NCI-H2107 (cell line): ENCODE measurements around the gene SLC16A4.
"Not testable (repeated sequence)": the region's sequence is repeated elsewhere in the genome, so short reads cannot be mapped to it uniquely, and the experiment has no call there.

ENCODE experiments used
- DNase-seq: peaks from one replicate; lab custom pipeline; 2025; lab: John Stamatoyannopoulos, UW

SLC16A4 gene

DNA sequence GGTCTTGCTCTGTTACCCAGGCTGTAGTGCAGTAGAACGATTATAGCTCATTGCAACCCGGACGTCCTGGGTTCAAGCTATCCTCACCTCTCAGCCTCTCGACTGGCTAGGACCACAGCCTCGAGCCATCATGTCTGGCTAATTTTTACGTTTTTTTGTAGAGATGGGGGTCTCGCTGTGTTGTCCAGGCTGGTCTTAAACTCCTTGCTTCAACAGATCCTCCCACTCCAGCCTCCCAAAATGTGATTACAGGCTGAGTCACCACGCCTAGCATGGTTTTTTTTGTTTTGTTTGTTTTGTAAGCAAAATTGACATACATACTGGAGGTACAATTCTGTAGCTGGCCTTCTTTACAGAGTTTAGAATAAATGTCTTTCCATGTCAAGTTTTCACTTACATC, 17.7 kb upstream of the SLC16A4 start:
- DNase-seq: no peak

DNA sequence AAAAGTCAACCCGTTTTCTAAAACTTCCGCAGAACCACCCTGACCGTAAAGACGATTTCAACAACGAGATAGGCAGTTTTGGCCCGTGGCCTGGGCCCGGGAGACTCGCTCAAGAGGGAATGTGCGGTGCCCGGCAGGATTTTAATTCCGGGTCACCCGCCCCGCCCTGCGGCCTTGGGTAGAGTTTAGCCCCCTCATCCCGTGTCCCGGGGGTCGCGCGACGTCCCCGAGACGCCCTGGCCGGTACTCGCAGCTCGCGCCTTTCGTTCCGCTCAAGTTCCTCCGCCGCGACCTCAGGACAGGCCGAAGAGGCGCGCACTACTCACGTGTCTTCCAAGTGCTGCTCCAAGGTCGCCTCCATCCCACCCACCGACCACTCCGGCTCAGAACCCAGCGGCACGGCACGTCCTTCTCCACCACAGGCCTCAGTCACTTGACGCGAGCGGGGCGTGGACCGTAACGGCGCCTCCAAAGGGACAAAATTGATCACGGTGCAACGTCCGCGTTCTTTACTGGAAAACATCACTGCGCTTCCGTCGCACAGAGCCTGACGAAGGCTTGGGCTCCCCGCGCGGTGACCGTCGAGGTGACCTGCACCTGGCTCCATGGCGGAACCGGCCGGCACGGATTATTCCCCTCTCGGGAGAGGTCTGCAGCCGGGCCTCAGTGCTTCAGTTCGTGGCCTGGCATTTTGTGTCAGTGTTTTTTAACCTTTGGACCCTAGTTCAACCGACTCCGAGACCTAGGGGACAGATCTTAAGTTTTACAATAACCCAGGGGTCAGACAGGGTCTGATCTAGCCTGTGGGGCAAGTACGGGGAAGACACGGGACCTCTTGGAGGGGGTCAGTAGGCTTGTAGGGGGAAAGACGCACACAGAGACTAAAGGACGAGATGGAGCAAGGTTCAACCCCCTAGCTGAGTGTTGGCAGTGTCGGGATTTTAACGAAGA, 16.7 kb upstream of the SLC16A4 start, which contains the start of gene LAMTOR5:
TSS of gene LAMTOR5 (minus strand) at position 435 of the 951 bp plus-strand sequence. CDS start at position 361, 74 bp downstream.
- DNase-seq: peak; percentile 85

DNA sequence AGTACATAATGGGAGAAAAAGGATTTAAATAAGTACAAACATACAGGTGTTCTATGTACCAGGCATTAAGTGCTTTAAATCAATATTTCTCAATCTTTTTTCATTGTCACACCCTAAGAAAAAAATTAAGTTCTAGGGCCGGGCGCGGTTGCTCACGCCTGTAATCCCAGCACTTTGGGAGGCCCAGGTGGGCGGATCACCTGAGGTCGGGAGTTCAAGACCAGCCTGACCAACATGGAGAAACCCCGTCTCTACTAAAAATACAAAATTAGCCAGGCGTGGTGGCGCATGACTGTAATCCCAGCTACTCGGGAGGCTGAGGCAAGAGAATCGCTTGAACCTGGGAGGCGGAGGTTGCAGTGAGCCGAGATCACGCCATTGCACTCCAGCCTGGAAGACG, 15.6 kb upstream of the SLC16A4 start:
- not testable (repeated sequence) for DNase-seq

DNA sequence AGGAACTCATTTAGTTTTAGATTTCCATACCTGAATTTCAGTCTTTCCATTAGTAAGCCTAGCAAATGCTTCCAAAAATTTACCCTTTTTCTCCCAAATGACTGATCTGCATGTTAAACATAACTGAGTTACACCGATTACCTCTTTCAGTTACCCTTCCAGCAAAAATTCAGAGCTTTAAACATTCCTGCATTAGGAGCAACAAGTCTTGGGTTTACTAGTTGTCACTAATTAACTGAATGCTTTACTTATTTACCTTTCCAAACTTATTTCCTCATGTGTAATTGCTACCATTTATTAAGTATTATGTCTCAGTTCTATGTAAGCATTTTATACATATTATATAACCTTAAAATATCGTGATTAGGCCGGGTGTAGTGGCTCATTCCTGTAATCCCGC, 13.6 kb upstream of the SLC16A4 start:
- no peak for DNase-seq

DNA sequence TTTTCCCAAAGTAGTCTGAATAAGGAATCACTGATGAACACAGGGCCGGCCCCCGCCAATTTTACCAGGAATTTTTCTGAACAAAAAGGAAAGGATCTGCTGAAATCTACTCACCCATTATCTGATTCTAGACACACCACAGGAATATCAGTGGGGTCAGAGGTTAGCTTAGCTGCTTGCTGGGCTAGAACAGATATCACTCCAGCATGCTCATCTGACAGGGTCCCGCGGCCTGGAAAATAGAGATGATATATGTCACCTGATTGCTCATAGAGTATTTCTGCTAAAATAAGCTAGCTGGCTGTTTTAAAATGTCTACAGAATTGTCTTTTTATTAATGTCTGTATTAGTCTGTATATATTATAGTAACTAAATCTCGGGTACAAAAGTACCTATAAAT, 13.0 kb upstream of the SLC16A4 start:
- DNase-seq: no peak

DNA sequence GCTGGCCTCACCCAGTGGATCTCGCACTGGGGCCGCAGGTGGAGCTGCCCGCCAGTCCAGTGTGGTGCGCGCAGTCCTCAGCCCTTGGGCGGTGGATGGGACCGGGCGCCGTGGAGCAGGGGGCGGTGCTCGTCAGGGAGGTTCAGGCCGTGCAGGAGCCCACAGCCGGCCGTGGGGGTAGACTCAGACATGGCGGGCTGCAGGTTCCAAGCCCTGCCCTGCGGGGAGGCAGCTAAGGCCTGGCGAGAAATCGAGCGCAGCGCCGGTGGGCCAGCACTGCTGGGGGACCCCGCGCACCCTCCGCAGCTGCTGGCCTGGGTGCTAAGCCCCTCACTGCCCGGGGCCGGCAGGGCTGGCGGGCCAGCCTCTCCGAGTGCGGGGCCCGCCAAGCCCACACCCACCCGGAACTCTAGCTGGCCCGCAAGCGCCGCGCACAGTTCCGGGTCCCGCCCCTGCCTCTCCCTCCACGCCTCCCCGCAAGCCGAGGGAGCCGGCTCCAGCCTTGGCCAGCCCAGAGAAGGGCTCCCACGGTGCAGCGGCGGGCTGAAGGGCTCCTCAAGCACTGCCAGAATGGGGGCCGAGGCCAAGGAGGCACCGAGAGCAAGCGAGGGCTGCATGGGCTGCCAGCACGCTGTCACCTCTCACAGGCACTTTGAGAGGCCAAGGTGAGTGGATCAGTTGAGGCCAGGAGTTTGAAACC, 5.6 kb upstream of the SLC16A4 start:
- not testable (repeated sequence) for DNase-seq

DNA sequence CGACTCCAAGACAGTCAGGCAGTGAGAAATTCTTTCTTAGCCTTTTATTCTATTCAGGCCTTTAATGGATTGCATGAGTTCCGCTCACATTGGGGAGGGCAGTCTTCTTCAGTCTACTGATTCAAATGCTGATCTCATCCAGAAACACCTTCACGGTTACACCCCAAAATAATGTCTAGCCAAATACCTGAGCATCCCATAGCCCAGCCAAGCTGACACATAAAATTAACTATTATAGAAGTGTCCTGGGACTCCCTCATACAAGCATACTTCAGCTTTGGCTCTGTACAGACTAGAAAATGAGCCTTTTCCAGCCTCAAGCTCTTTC, 3.6 kb upstream of the SLC16A4 start:
- no peak for DNase-seq

DNA sequence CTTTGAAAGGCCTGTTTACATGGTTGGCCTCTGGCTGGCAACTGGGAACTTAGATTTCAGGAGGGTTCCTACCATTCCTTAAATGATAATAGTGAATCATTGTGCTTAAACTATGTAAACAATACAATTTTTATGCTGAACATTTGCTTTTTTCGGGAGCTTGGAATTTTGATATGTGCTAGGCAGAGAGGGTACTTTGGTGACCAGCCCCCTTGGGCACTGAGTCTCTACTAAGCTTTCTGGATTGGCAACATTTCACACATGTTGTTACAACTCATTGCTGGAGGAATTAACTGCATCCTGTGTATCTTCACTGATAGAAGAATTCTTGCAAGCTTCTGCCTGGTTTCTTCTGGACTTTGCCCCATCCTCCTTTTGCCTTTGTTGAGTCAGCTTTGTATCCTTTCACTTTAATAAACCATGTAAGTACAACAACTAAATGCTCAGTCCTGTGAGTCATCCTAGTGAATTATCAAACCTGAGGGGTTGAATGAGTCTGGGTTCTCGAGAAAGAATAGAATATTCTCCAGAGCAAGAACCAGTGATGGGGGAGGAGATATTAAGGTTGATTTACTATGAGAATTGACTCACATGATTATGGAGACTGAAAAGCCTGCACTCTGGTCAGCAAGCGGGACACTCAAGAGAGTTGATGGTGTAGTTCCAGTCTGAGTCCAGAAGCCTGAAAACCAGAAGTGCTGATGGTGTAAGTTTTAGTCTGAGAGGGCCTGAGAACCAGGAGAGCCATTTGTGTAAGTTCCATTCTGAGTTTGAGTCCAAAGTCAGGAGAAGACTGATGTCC, 3.1 kb upstream of the SLC16A4 start:
- no peak for DNase-seq

DNA sequence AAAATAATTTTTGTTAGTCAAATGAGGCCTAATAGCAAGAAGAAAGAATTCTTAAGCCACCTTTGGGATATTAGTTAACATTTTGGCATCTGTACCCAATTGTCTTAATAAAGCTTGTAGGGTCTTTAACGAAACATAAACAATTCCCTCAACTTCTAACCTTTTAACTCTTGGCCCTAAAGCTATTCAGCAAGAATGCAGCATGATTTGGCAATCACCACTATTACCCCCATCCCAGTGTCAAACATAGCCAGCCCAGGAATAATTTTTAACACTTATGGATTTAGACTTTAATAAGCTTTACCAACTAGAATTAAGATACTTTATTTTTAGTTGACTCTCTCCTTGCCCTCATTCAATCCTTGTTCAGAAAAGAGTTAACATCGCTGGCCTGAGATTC, 2.5 kb upstream of the SLC16A4 start:
- DNase-seq: no peak

DNA sequence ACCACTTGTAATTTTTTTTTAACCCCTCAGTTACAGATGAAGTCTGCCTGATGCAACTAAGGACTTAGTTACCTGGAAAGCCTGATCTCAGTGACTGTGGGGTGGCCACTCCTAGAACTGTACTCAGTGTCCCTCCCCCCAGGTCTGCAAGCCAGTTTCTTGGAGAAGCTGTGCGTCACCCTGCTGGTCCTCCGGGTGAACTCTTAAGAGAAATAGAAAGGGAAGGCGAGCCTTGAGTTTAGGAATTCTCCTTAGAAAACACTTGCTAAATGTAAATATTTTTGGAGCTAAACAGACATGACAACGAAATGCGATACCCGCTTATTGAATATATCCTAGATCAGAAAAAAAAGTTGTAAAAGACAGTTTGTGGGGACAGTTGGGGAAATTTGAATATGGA, 730 bp downstream of the SLC16A4 start:
- DNase-seq: no peak

DNA sequence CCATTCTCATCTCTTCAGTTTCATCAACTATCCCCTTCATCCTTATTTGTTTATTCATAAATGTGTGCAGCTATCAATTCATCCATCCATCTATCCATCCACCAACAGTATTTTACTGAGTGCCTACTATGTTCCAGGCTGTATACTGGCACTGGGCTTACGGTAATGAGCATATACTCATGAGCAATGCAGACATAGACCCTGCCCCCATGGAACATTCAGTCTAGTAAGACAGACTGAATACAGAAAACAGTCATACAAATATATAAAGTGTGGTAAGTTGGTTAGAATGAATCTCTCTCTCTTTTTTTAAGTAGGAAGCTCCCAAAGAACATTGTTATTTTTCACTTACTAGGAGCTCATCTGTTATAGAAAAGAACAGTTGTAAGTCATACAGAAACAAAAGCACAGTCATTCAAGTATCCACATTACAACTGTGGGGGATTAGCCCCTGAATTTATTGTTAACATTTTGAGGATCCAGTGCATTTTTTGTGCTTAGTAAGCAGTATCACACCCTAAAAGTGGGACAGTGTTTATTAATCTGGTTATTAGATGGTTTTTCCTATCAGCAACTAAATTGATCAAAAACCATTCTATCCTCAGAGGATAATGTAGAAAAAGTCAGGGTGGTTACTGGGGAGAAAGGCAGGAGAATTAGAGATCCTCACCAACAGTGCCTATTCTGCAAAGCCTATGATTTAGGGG, 3.6 kb downstream of the SLC16A4 start:
- DNase-seq: no peak

DNA sequence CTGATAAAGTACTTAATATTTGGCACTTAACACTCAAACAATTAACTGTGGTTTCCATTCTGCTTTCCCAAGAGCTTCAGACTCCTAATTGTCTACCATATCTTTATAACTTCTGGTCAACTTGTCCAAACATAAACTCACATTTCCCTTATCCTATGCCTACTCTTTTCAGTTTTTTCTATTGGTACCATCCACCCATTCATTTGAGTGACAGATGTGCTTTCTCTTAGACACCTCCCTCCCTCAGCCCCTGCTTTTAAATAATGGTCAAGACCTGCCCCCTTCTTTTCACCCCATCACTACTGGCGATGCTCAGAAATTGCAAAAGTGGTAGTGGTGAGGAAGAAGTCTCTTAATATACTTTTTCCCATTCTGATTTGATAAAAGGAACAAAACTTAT, 5.5 kb downstream of the SLC16A4 start:
- no peak for DNase-seq

DNA sequence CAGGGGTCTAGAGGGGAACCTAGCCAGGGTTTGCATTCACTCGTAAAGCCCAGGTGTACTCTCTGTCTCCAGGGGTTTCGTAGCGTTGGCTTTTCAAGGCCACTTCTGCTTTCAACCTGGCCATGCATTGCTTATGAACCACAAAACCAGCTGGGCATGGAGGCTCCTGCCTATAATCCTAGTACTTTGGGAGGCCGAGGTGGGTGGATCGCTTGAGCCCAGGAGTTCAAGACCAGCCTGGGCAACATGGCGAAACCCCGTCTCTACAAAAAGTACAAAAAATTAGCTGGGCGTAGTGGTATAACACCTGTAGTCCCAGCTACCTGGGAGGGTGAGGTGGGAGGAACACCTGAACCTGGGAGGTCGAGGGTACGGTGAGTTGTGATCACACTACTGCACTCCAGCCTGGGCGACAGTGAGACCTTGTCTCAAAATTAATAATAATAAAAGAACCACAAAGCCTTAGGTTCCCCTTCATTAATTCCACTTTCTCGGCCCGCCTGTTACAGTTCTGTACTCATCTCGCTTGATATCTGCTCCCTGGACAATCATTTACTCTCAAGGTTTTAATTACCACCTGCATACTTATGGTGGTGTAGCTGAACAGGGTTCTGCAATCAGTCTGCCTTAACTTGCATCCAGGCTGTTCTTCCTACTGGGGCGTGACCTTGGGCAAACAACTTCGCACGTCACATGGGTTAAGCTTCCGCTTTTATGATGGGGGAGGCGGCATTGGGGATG, 6.1 kb downstream of the SLC16A4 start:
- no peak for DNase-seq

DNA sequence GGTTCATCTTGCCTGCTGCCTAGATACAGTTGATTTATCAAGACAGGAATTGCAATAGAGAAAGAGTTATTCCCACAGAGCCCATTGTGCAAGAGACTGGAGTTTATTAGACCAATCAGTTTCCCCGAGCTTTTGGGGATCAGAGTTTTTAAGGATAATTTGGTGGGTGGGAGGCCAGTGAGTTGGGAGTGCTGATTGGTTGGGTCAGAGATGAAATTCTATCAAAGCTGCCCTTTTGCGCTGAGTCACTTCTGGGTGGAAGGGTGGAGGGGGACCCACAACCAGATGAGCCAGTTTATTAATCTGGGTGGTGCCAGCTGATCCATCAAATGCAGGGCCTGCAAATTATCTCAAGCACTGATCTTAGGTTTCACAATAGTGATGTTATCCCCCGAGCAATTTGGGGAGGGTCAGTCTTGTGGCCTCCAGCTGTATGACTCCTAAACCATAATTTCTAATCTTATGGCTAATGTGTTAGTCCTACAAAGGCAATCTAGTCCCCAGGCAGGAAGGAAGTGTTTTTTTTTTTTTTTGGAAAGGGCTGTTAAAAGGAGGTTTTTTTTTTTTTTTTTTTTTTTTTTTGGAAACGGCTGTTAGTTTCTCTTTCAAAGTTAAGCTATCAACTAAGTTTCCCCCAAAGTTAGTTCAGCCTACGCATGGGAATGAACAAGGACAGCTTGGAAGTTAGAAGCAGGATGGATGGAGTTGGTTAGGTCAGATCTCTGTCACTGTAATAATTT, 7.4 kb downstream of the SLC16A4 start:
- DNase-seq: no peak

DNA sequence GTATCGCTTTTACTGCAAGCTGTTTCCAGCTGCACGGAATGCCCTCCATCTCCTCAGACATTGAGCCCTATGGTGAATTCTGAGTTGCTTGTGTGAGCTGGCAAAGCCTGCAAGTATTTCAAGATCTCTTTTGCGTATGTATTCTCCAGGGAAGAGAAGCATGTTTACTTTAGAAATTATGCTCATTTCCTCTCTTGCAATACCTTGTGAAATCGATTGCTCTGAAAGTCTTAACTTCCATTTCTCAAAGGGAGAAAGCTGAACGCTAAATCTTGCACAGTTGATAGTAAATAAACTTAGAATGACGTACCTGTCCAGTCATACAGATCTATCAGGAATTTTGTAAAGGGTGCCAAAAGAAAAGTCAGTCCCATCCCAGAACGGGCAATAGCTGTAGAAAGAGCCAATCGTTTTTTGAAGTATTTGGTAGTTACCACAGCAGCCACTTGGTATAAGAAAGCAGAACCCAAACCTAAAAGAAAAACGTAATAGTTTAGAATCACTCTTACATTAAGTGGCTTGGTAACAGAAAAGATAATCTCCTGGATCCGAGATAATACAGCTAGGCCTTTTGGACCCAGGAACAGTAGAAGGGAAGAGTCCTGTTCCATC, 10.0 kb downstream of the SLC16A4 start:
- DNase-seq: no peak

DNA sequence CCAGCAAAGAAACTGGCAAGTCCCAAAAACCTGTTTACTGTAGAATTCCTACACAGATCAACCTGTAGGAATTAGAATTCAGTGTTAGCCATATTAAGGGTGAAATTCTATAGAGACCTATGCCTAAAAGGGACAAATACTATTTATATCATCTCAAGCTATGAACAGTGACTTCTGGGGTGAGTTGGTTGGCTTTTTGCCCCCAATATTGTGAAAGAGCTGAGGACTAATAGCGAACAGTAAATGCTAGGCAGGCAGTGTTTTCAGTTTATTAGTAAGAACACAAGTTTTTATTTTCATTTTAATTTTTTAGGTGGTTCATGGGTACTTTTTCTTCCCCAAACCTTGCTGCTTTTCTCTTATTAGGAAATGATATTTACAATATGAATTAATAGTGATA, 15.3 kb downstream of the SLC16A4 start:
- DNase-seq: no peak

DNA sequence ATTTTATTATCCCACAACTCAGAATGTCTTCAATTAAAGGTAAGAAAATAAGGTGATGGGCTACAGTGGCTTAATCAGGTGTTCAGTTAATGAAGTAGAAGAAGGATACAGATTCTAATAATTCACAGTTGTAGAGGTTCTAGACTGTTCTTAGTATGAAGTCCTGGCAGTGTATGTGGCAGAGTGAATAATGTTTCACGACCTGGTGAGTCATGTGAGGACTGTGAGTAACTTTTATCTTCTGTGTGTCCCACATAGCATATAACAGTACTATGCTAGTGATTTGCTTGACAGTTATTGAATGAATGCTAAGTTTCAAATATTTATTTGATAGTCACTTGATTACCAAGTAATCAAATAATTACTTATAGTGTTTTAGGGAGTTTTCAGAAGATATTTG, 20.0 kb downstream of the SLC16A4 start:
- DNase-seq: no peak

DNA sequence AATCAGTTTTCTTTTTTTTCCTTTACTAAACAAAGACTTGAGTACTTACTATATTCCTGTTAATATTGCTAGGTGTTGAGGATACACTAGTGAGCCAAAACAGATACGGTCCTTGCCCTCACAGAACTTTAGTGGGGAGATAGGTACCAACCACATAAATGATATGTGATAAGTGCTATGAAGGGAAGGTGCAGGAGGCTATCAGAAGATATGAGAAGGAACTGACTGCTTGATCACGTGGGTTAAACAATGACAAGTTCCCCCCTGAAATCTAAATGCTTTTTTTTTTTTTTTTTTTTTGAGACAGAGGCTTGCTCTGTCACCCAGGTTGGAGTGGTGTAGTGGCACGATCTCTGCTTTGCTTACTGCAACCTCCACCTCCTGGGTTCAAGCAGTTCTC, 26.6 kb downstream of the SLC16A4 start:
- no peak for DNase-seq

DNA sequence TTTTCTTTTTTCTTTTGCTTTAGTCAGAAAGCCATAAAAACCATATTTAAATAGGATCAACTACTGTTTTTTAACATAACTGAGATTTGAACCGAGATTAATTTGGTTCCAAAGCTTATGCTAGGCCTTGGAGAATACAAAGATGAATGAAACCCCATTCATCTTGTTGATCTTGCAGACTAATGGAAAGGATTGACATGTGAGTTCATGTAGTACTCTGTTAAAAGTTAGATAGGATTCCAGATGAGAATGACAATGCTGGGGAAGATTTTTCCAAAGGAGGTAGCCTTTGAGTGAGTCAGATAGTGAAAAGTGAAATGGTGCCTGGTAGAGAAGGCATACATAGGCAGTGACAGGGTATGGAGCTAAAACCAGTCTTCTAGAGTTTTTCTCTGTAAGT, 29.0 kb downstream of the SLC16A4 start:
- DNase-seq: no peak

DNA sequence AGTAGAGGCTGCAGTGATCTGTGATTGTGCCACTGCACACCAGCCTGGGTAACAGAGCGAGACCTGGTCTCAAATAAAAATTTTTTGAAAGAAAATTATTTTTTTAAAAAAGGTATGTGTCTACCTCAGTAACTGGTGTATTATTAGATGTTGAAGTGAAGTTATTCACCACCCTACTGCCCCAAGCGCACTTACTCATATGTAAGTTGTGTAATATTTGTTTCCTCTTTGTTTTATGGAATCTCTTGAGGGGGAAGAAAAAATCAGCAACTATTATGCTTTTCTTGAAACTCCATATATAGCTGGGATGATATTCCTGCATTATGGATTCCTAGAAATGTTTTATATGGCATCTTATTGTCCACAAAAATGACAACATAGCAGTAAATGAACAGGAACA, 30.4 kb downstream of the SLC16A4 start:
- no peak for DNase-seq
